Measurements from ENCODE around the gene CCDC57.

- TF ChIP-seq POLR2A (IDR thresholded peaks at IDR 0.05) = peak; percentile 42
- TF ChIP-seq, protein P1, sequence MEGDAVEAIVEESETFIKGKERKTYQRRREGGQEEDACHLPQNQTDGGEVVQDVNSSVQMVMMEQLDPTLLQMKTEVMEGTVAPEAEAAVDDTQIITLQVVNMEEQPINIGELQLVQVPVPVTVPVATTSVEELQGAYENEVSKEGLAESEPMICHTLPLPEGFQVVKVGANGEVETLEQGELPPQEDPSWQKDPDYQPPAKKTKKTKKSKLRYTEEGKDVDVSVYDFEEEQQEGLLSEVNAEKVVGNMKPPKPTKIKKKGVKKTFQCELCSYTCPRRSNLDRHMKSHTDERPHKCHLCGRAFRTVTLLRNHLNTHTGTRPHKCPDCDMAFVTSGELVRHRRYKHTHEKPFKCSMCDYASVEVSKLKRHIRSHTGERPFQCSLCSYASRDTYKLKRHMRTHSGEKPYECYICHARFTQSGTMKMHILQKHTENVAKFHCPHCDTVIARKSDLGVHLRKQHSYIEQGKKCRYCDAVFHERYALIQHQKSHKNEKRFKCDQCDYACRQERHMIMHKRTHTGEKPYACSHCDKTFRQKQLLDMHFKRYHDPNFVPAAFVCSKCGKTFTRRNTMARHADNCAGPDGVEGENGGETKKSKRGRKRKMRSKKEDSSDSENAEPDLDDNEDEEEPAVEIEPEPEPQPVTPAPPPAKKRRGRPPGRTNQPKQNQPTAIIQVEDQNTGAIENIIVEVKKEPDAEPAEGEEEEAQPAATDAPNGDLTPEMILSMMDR (IDR thresholded peaks at IDR 0.05) = no peak
Observed at GRCh38 chr17:82065638-82066303, 146.9 kb downstream of the CCDC57 start, which contains the start of gene DUS1L.

All from right lobe of liver (tissue), 4 donors.